Neural cell (in vitro differentiated cells): ENCODE measurements around the gene THBS2. TPM values are rescaled to one million over a fixed set of nuclear protein-coding genes. Genes with fewer than 3 reads are reported as not detected.

Source experiments
- H2AFZ ChIP-seq: fragments of 200-600, 300-800 bp; sonication (generic), shearing (Covaris generic); 2 replicates; pipeline ENCODE4 v1.6.0; 2014; ENCODE audit warnings: low read depth, mild to moderate bottlenecking, antibody characterized with exemption, low read length, moderate library complexity
- H3F3A ChIP-seq: fragments of 200-600 bp; shearing (Covaris generic); 2 replicates; pipeline ENCODE4 v1.6.1; 2016; ENCODE audit warnings: mild to moderate bottlenecking, moderate library complexity, mixed read lengths, antibody characterized with exemption, low read length; ENCODE audit not compliant: insufficient read depth, poor library complexity, severe bottlenecking
- H3K27ac ChIP-seq: fragments of 200-600, 300-800 bp; sonication (generic), shearing (Covaris generic); 2 replicates; pipeline ENCODE4 v1.5.1; 2014; ENCODE audit warnings: mild to moderate bottlenecking, low read length, moderate library complexity
- H3K27me3 ChIP-seq: fragments of 300-800, 200-600 bp; sonication (generic), shearing (Covaris generic); 2 replicates; pipeline ENCODE4 v1.6.0; 2014; ENCODE audit warnings: mild to moderate bottlenecking, low read depth, low read length, moderate library complexity; ENCODE audit not compliant: insufficient read depth
- H3K36me3 ChIP-seq: fragments of 300-800, 200-600 bp; sonication (generic), shearing (Covaris generic); 2 replicates; pipeline ENCODE4 v1.5.1; 2014; ENCODE audit warnings: mild to moderate bottlenecking, antibody characterized with exemption, low read length, moderate library complexity; ENCODE audit not compliant: insufficient read depth
- H3K4me2 ChIP-seq: fragments of 300-800, 200-600 bp; sonication (generic), shearing (Covaris generic); 2 replicates; pipeline ENCODE4 v1.6.0; 2014; ENCODE audit warnings: mild to moderate bottlenecking, low read length
- H3K4me3 ChIP-seq: fragments of 300-800, 200-600 bp; sonication (generic), shearing (Covaris generic); 2 replicates; pipeline ENCODE4 v1.5.1; 2014; ENCODE audit warnings: mild to moderate bottlenecking, low read length, moderate library complexity
- H3K79me2 ChIP-seq: fragments of 200-600 bp; shearing (Covaris generic); replicated peaks from 2 replicates; pipeline ENCODE4 v1.6.0; 2014; ENCODE audit warnings: mild to moderate bottlenecking, low read length, moderate library complexity; ENCODE audit not compliant: insufficient read depth
- H3K9ac ChIP-seq: fragments of 300-800, 200-600 bp; sonication (generic), shearing (Covaris generic); 2 replicates; pipeline ENCODE4 v1.6.1; 2016; ENCODE audit warnings: mild to moderate bottlenecking, low read length, mixed read lengths
- H3K9me2 ChIP-seq: fragments of 200-600 bp; shearing (Covaris generic); 2 replicates; pipeline ENCODE4 v1.6.1; 2016; ENCODE audit warnings: mild to moderate bottlenecking, low read length, mixed read lengths; ENCODE audit not compliant: insufficient read depth
- H3K9me3 ChIP-seq: fragments of 200-600, 300-800 bp; sonication (generic), shearing (Covaris generic); 2 replicates; pipeline ENCODE4 v1.6.1; 2016; ENCODE audit warnings: mild to moderate bottlenecking, mixed run types, low read length, moderate library complexity, mixed read lengths
- H4K20me1 ChIP-seq: fragments of 200-600 bp; shearing (Covaris generic); 2 replicates; pipeline ENCODE4 v1.6.1; 2016; ENCODE audit warnings: mild to moderate bottlenecking, mixed run types; ENCODE audit not compliant: insufficient read depth
- EP300 ChIP-seq: fragments of 450-650 bp; conservative IDR thresholded peaks from 2 replicates; pipeline ENCODE4 v1.6.1; 2014; ENCODE audit warnings: antibody characterized with exemption, mild to moderate bottlenecking, moderate library complexity; ENCODE audit not compliant: poor library complexity, severe bottlenecking
- EZH2 ChIP-seq: fragments of 200-600, 300-800 bp; shearing (Covaris generic), sonication (generic); IDR thresholded peaks from 2 replicates; pipeline ENCODE4 v1.6.1; 2014; ENCODE audit warnings: antibody characterized with exemption, low read length, borderline replicate concordance, mild to moderate bottlenecking; ENCODE audit not compliant: insufficient read depth, poor library complexity, severe bottlenecking
- MXI1 ChIP-seq: fragments of 450-650 bp; conservative IDR thresholded peaks from 2 replicates; pipeline ENCODE4 v1.6.1; 2014; ENCODE audit warnings: antibody characterized with exemption, mild to moderate bottlenecking; ENCODE audit not compliant: poor library complexity, severe bottlenecking
- POLR2AphosphoS5 ChIP-seq: IDR thresholded peaks from 2 replicates; pipeline ENCODE4 v1.6.1; 2012
- SMC3 ChIP-seq: fragments of 450-650 bp; conservative IDR thresholded peaks from 2 replicates; pipeline ENCODE4 v1.6.1; 2014; ENCODE audit warnings: antibody characterized with exemption, mild to moderate bottlenecking, moderate library complexity; ENCODE audit not compliant: poor library complexity
- TAF1 ChIP-seq: IDR thresholded peaks from 2 replicates; pipeline ENCODE4 v1.6.1; 2012; ENCODE audit warnings: low read depth
- polyA plus RNA-seq: library from polyadenylated mRNA; depleted of rRNA; stranded (reverse); fragments of >200 nt; gene quantifications from 2 replicates; pipeline ENCODE4 v1.2.3, GENCODE V29; 2014
- TF ChIP-seq, protein P1 (sequence below): fragments of 450-650 bp; IDR thresholded peaks from 2 replicates; pipeline ENCODE4 v1.5.1; 2014; ENCODE audit warnings: antibody characterized with exemption, mild to moderate bottlenecking, moderate library complexity; ENCODE audit not compliant: poor library complexity, severe bottlenecking

The THBS2 gene
- polyA plus RNA-seq, 1 donor from 2014 or later: 0.88 TPM

DNA sequence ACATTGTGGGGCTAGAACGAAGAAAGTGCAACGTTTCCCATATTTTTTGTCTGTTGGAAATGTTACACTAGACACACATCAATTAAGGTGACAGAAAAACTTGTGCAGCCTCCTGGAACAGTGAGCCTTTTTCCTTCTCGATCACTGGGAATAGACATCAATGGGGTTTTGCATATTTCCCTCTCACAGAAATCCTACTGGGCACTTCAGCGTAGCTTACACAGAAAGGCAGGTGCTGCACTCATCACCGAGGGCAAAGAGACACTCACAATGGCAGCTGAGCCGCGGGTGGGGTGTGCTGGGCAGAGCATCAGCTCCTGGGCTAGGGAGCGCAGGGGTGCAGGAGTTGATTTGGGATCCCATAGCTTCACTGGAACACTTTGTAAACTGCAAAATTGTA is 64.5 kb downstream of the THBS2 start:
- H3K27me3 ChIP-seq: no peaks in the 10 kb centered on the region
- H4K20me1 ChIP-seq: no peaks in the 10 kb centered on the region
- no peak overlapping the region for H3K4me3 ChIP-seq
- no peaks in the 10 kb centered on the region for H3K36me3 ChIP-seq
- no peaks in the 10 kb centered on the region for H3K9me2 ChIP-seq
- no peak overlapping the region for H3K4me2 ChIP-seq
- no peaks in the 10 kb centered on the region for H3F3A ChIP-seq
- no peak overlapping the region for H2AFZ ChIP-seq
- H3K9ac ChIP-seq: no peak overlapping the region
- TF ChIP-seq EZH2 (no peak), TAF1 (no peak), POLR2AphosphoS5 (no peak), MXI1 (no peak)
- H3K79me2 ChIP-seq: no peaks in the 10 kb centered on the region
- no peaks in the 10 kb centered on the region for H3K9me3 ChIP-seq
- no peak overlapping the region for H3K27ac ChIP-seq

DNA sequence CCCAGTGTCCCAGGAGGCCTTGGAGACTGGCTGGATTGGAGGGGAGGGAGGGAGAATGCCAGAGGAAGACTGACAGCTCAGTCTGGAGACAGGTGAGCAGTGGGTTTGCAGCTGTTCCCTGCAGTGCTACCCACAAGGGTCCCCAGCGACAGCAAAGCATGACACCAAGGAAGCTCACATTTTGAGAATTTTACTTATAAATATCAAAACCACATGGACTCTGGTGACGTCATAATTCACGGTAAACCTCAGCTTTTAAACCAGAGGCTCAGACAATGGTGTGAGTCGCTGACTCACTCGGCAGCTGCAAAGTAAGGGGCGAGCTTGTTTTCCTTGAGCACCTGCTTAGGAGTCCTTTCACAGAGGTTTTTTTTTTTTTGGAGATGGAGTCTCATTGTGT is 65.2 kb downstream of the THBS2 start:
- H3K4me3 ChIP-seq: no peak overlapping the region
- H3K4me2 ChIP-seq: no peak overlapping the region
- no peak for TF ChIP-seq TAF1
- TF ChIP-seq EP300: no peak
- TF ChIP-seq SMC3: no peak
- TF ChIP-seq, protein P1, sequence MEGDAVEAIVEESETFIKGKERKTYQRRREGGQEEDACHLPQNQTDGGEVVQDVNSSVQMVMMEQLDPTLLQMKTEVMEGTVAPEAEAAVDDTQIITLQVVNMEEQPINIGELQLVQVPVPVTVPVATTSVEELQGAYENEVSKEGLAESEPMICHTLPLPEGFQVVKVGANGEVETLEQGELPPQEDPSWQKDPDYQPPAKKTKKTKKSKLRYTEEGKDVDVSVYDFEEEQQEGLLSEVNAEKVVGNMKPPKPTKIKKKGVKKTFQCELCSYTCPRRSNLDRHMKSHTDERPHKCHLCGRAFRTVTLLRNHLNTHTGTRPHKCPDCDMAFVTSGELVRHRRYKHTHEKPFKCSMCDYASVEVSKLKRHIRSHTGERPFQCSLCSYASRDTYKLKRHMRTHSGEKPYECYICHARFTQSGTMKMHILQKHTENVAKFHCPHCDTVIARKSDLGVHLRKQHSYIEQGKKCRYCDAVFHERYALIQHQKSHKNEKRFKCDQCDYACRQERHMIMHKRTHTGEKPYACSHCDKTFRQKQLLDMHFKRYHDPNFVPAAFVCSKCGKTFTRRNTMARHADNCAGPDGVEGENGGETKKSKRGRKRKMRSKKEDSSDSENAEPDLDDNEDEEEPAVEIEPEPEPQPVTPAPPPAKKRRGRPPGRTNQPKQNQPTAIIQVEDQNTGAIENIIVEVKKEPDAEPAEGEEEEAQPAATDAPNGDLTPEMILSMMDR: no peak
- H3K9ac ChIP-seq: no peak overlapping the region
- H3K9me2 ChIP-seq: no peaks in the 10 kb centered on the region
- no peaks in the 10 kb centered on the region for H4K20me1 ChIP-seq
- H3F3A ChIP-seq: no peaks in the 10 kb centered on the region
- H3K27me3 ChIP-seq: no peaks in the 10 kb centered on the region
- no peaks in the 10 kb centered on the region for H3K79me2 ChIP-seq
- no peak overlapping the region for H2AFZ ChIP-seq
- H3K27ac ChIP-seq: no peak overlapping the region
- H3K9me3 ChIP-seq: no peaks in the 10 kb centered on the region
- no peaks in the 10 kb centered on the region for H3K36me3 ChIP-seq

DNA sequence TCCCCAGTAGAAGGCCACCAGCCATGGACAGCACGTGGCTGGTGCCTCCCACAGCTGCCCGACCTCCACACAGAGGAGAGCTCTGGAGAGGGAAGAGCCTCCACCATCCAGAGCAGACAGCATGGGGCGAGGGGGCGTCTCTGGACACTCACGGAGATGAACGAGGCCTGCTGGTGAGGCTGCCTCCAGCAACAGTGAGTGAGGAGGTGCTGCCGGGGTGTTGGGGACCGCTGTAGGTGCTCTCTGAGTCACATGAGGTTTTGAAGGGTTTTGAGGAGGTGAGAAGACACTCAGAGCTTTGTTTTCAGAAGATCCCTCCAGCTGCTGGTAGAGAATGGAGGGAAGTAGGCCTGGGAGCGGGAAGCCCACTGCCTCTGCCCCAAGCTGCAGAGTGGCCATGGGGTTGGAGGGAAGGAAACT is 65.6 kb downstream of the THBS2 start:
- H3K27me3 ChIP-seq: no peaks in the 10 kb centered on the region
- H3K4me2 ChIP-seq: no peak overlapping the region
- no peaks in the 10 kb centered on the region for H3K79me2 ChIP-seq
- H3K36me3 ChIP-seq: no peaks in the 10 kb centered on the region
- no peak overlapping the region for H3K27ac ChIP-seq
- no peaks in the 10 kb centered on the region for H3K9me3 ChIP-seq
- no peaks in the 10 kb centered on the region for H3K9me2 ChIP-seq
- no peak overlapping the region for H2AFZ ChIP-seq
- no peaks in the 10 kb centered on the region for H4K20me1 ChIP-seq
- TF ChIP-seq, protein P1: no peak
- no peak overlapping the region for H3K4me3 ChIP-seq
- H3K9ac ChIP-seq: no peak overlapping the region
- no peaks in the 10 kb centered on the region for H3F3A ChIP-seq
